ENCODE data around the gene CHN1.

The CHN1 gene

GRCh38 chr2:174787487-174788205 is 217.5 kb downstream of the CHN1 start:
- DNase-seq (ENCODE audit: low read depth in 2 of 2): no peak

DNA sequence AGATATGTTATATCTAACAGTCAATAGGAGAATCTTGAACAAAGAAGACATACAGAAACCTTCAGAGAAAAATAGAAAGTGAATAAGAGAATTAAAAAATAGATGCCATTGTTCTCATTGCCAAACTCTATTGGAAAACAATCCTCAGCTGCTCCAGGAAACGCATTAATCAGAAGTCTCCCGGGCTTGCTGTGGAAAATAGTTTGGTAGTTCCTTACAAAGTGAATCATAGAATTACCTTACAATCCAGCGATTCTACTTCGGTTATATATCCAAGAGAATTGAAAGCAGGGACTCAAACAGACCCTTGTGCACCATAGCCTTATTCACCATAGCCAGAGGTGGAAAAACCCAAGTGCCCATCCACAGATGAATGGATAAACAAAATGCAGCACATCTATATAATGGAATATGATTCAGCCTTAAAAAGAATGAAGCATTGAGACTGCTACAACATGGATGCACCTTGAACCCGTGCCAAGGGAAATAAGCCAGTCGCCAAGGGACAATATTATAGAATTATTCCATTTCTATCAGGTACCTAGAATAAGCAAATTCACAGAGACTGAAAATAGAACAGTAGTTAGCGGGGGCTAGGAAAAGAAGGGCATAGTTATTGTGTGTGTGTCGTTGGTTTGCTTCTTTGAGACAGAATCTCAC is 219.0 kb downstream of the CHN1 start:
- DNase-seq (ENCODE audit: low read depth in 2 of 2): no peak

DNA sequence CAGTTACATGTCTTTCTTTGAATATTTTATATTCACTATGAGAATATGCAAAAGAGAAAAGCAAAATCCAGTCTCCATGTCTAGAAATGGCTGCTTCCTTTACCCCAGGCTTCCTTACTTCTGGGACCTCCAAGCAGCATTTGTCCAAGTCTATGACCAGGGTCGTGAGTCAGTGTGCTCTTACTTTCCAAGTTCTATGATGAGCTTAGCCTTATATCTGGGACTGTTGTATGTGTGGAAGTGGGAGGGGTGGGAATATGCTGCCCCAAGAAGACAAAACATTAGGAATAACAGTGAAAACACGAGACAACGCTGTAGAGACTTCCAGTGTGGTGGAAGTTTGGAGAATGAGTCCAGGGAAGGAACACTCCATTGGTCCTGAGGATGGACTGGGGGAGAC is 219.7 kb downstream of the CHN1 start:
- DNase-seq (ENCODE audit: low read depth in 2 of 2): no peak

DNA sequence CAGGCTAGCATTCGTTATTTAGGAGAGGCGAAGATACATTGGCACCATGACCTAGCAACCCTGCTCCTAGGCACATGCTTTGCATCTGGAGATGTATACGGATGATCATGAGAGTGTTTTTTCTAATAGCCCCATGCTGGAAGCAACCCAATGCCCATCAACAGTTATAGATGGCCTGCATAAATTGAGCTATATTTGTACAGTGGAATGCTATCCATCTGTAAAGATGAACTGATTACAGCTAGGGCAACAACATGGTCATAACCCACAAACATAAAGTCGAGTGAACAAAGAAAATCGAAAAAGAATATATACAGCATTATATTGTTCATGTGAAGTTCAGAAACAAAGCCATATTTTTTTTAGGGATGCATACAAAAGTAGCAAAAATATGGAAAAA is 220.3 kb downstream of the CHN1 start:
- DNase-seq (ENCODE audit: low read depth in 2 of 2): no peak

- no peak for DNase-seq (ENCODE audit: low read depth in 2 of 2)
Observed at GRCh38 chr2:174784316-174784715, 220.9 kb downstream of the CHN1 start.

GRCh38 chr2:174781996-174782395 is 223.2 kb downstream of the CHN1 start:
- no peak for DNase-seq (ENCODE audit: low read depth in 2 of 2)

GRCh38 chr2:174781298-174781697 is 223.9 kb downstream of the CHN1 start:
- DNase-seq (ENCODE audit: low read depth in 2 of 2): no peak

- DNase-seq (ENCODE audit: low read depth in 2 of 2): no peak
Observed at GRCh38 chr2:174780856-174781255, 224.3 kb downstream of the CHN1 start.

GRCh38 chr2:174780191-174780840 is 224.9 kb downstream of the CHN1 start:
- no peak for DNase-seq (ENCODE audit: low read depth in 2 of 2)

DNA sequence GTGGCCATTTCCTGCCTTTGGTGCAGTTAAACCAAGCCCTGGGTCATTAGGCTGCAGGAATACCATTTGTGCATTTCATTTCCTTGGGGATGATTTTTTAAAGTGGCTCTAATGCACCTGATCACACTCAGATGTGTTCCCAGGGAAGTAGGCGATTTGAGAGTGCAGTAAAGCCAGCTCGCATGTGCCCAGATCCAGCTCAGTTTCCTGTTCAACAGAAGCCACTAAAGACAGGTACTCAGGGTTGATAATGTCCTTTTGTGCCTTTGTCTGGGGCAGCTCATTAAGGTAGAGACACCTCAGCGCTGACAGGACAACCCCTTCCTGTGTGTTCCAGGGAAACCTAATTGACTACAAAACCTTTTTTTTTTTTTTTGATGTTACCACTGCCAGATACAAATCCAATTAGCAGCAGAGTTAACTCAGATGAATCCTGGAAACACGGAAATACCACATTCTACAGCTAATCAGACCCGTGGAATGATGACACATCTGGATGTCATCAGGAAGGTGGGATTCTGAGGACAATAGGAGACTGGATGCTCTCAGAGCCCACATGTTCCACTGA is 225.7 kb downstream of the CHN1 start:
- DNase-seq (ENCODE audit: low read depth in 2 of 2): no peak

DNA sequence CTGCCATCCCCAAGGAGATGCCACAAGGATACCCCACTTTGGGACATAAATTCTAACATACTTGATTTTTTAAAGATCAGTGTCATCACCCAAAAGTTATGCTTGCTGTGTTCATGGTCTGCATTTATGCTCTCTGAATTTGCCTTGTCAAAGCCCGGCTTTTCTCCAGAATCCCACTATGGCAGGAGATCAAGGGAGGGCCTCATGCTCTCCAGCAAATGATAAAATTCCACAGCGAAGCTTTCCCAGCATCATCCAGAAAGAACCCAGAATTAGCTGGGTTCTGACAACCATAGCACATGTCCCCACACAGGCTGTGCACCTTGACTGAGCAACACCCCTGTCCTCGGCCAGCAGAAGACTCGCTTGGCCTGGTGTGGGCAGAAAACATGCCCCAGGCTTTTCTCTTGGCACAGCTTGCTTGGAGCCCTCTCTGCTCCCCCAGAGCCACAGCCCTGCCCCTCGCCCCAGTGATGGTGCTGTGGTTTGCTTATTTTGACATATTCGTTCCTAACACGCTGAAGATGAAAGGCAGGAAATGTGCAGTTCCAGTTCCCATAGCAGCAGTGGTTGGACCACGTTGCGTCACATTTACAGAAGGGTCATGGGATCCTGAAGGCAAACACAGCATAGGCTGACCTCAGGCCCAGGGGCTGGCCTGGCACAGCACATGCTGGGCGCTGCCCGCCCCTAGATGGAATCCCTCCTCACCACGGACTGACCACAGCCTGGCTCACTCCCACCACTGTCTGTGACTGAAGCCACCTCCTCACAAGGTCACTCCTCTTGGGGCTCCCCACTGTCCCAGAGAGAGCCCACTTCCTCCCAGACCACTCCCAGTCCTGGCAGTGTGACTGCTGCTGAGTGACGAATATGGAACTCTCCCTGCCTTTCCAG is 226.8 kb downstream of the CHN1 start:
- peak; percentile 44 to 63 for DNase-seq (ENCODE audit: low read depth in 2 of 2)

DNA sequence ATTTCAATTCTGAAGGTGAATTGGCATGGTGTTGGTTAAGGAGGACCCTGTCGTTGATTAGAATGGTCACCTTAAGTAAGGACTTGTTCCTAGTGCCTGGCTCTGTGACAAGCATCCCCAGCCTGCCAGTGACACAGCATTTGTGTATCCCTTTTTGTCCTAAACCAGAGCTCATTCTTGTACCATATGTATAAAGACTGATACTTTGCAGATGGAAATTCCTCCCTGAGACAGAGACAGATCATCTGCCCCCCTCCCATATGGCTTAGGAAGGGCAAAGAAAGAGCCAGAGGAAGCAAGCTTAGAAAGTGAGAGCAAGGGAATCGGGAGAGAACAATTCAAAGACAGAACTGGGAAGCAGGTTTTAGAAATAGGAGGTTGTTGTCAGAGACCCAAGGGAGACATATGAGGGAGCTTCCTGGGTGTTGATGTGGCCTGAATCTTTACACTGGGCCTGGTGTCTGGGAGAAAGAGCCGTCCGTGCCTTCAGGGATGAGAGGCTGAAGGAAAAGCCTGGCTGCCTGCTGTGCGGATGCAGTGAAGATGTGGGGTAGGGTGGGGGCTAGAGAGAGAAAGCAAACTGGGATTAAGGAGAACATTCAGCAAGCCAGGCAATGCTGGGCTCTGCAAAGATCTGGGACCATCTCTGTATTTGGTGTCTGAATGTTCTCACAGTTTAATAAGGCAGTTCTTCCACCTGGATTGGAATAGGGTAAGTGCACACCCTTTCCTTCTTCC is 227.7 kb downstream of the CHN1 start:
- DNase-seq (ENCODE audit: low read depth in 2 of 2): no peak

- no peak for DNase-seq (ENCODE audit: low read depth in 2 of 2)
Observed at GRCh38 chr2:174776675-174777074, 228.5 kb downstream of the CHN1 start.

DNA sequence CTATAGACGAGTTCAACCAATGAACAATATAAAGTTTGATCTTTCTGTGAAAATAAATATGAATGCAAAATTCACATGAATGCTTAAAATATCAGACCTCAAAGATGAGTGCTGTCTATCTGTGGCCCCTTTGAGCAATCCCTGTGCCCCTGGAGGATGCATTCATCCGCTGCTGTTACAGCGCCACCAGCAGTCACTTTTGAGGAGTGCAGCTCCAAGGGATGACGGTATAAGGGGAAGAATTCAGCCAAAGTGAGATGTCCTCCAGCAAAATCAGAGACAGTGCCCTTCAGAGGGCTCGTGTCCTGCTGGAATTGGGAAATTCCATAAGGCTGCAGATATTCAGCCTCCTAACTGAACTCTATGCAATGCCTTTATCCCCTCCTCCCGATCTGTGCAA is 229.0 kb downstream of the CHN1 start:
- DNase-seq (ENCODE audit: low read depth in 2 of 2): no peak

- DNase-seq (ENCODE audit: low read depth in 2 of 2): no peak
Observed at GRCh38 chr2:174775571-174775980, 229.6 kb downstream of the CHN1 start.

DNA sequence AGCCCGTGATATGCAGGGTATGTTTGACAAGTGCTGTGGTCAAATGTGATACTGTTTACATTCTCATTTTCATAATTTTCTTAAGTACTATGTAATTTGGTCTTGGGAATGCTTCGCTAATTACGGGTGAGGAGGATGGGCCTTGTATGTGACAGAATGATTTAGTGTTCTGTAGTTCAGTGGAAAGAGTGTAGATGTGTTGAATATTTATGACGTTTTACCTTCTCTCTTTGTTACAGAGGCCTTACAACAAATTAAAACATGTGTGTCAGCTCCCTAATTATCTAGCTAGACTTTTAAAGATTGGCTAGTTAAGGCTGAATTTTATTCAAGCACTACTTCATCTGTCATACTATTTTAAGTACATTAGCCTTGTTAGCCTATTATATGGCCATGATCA is 230.3 kb downstream of the CHN1 start:
- no peak for DNase-seq (ENCODE audit: low read depth in 2 of 2)

DNA sequence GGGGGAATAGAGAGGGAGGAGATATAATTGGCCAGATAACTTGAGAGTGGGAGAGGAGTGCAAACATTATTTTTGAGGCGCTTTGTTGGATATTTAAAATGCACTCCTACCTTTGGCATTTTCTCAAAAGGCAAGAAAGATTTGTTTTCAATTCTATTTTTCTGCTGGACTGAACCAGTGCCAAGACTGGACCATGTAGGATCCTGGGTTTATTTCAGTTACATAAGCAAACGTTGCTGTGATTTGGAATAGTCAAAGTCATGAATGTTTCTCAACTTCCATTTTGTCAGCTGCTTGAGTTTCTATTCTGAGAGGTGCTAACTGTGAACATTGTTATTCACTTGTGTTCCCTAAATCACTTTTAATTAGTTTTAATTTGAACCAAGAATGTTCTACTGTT is 232.0 kb downstream of the CHN1 start:
- no peak for DNase-seq (ENCODE audit: low read depth in 2 of 2)

DNA sequence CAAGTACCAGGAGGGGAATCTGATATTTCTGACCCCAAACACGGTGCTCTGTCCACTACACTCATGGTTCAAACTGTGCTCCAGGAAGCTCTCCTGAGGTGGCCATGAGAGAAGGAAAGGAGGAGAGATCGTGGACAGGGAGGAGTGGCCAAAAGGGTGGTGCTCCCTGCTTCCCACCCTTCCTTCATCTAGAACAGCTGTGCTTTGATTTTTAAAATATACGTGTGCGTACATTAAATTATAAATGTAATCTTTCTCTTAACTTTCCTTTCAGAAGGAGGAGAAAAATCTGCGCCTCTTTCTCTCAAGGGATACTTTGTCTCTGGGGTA is 232.7 kb downstream of the CHN1 start:
- DNase-seq (ENCODE audit: low read depth in 2 of 2): no peak

GRCh38 chr2:174771631-174772471 is 233.3 kb downstream of the CHN1 start:
- DNase-seq (ENCODE audit: low read depth in 2 of 2): peak in 1 of 2 donors; percentile 46

GRCh38 chr2:174771136-174771535 is 234.0 kb downstream of the CHN1 start:
- DNase-seq (ENCODE audit: low read depth in 2 of 2): no peak

All from stimulated activated CD4-positive, alpha-beta T cell treated with anti-CD3 and anti-CD28 coated beads, Interleukin-4, amount 100 ng/mL, for 48 hours (primary cell).